Gastrocnemius medialis (tissue), 4 donors: ENCODE results near the gene PCID2. TPM values are rescaled to one million over a fixed set of nuclear protein-coding genes. Genes with fewer than 3 reads are reported as not detected.

Experiments
- ATAC-seq, 2 donors: fragments of 150-250 bp; one replicate each; pipeline ENCODE4 v1.9.1; 2016
- DNase-seq, 2 donors: peaks; one replicate each; pipeline ENCODE4 v3.0.0-alpha.2; 2019
- H3K27ac ChIP-seq, 4 donors: fragments of 200-600 bp; sonication (generic); 1 replicate in 1 of 4; 2 replicates in 3 of 4; pipeline ENCODE4 v1.5.1; 2016 to 2018; ENCODE audit warnings: mild to moderate bottlenecking in 2 of 4, moderate library complexity in 1 of 4
- H3K27me3 ChIP-seq, 3 donors: fragments of 200-600 bp; sonication (generic) in 2 of 3; 1 replicate in 1 of 3; 2 replicates in 2 of 3; pipeline versions ENCODE4 v1.5.1 to v1.6.0; 2016 to 2019; ENCODE audit warnings: mild to moderate bottlenecking in 1 of 3, moderate library complexity in 1 of 3
- H3K36me3 ChIP-seq, 2 donors: fragments of 200-600 bp; sonication (generic) in 1 of 2; one replicate each; pipeline ENCODE4 v1.5.1; 2017 to 2018
- H3K4me1 ChIP-seq, 2 donors: fragments of 200-600 bp; sonication (generic) in 1 of 2; one replicate each; pipeline ENCODE4 v1.5.1; 2016 to 2017; ENCODE audit warnings: mild to moderate bottlenecking in 2 of 2
- H3K4me3 ChIP-seq, 4 donors: fragments of 200-600 bp; sonication (generic) in 3 of 4; 1 replicate in 1 of 4; 2 replicates in 3 of 4; pipeline ENCODE4 v1.5.1; 2016 to 2019; ENCODE audit warnings: mild to moderate bottlenecking in 2 of 4
- H3K9me3 ChIP-seq, 3 donors: fragments of 200-600 bp; sonication (generic) in 2 of 3; 1 replicate in 1 of 3; 2 replicates in 2 of 3; pipeline ENCODE4 v1.5.1; 2016 to 2019
- CTCF ChIP-seq, 5 experiments: fragments of 450-650 bp in 3 of 5; fragments of 200-600 bp in 2 of 5; sonication (generic) in 2 of 5; IDR thresholded peaks in 4 of 5; conservative IDR thresholded peaks in 1 of 5; 1 replicate in 4 of 5; 2 replicates in 1 of 5; pipeline ENCODE4 v1.5.1; 2016 to 2019; ENCODE audit warnings: antibody characterized with exemption in 5 of 5, mild to moderate bottlenecking in 3 of 5, moderate library complexity in 3 of 5
- POLR2A ChIP-seq, 2 donors: fragments of 450-650 bp; IDR thresholded peaks; one replicate each; pipeline ENCODE4 v1.6.1; 2017; ENCODE audit warnings: antibody characterized with exemption in 2 of 2, mild to moderate bottlenecking in 2 of 2, moderate library complexity in 2 of 2
- in situ Hi-C, 4 donors: fragments of 200-750 bp; cut with MboI; loops; one replicate each; pipeline versions ENCODE4 v1.15.0 to v1.8.0; 2017; ENCODE audit warnings: low sequenced_read_pairs in 4 of 4
- intact Hi-C: fragments of 100-400 bp; cut with DNase I; formaldehyde crosslinking; loops from one replicate; pipeline ENCODE4 v1.15.1; 2023; ENCODE audit warnings: low total_unique reads
- total RNA-seq, 4 donors: library from RNA; depleted of rRNA; stranded (reverse); fragments of >200 nt; gene quantifications; one replicate each; pipeline versions ENCODE4 v1.1.0 to v1.2.3, GENCODE V29; 2016

PCID2 gene
- total RNA-seq, 4 donors from 2014 or later = 26.4 to 45.6 (median 28.0) TPM

GRCh38 chr13:113187883-113188665 lies 20.4 kb downstream of the PCID2 start:
- intact Hi-C loops = loop anchor here (1.0 kb wide), 1 partner anchor 34 kb away; no protein-coding TSS in a partner anchor

GRCh38 chr13:113187263-113187669 lies 21.2 kb downstream of the PCID2 start:
- Histone ChIP-seq H3K4me1 (peaks cover 0 to 3% of the 10 kb centered on the region in 2 donors), H3K9me3 (no peaks in the 10 kb centered on the region), H3K27ac (peak overlapping the region; percentile 48 to 78 (median 56)), H3K27me3 (no peaks in the 10 kb centered on the region), H3K4me3 (no peak overlapping the region), H3K36me3 (peaks cover 0 to 57% of the 10 kb centered on the region in 2 donors)
- ATAC-seq = peak; percentile 95 to 99
- no peak for TF ChIP-seq POLR2A (IDR thresholded peaks at IDR 0.05)
- no peak for TF ChIP-seq CTCF (IDR thresholded peaks at IDR 0.05 in 4 of 5, conservative IDR thresholded peaks at IDR 0.05 in 1 of 5)
- in situ Hi-C loops = no loop called here
- DNase-seq = peak; percentile 74 to 93
- intact Hi-C loops = loop anchor here (1.0 kb wide), 1 partner anchor 33 kb away; no protein-coding TSS in a partner anchor

More at GRCh38 chr13:113187883-113188665, 20.4 kb downstream of the PCID2 start:
- Histone ChIP-seq H3K27me3 (no peaks in the 10 kb centered on the region), H3K27ac (peak overlapping the region; percentile 48 to 78 (median 60)), H3K4me3 (no peak overlapping the region), H3K9me3 (no peaks in the 10 kb centered on the region), H3K4me1 (peaks cover 0 to 3% of the 10 kb centered on the region in 2 donors), H3K36me3 (peaks cover 0 to 57% of the 10 kb centered on the region in 2 donors)
- in situ Hi-C loops = no loop called here
- DNase-seq (no peak), ATAC-seq (no peak)
- TF ChIP-seq POLR2A (IDR thresholded peaks at IDR 0.05) (no peak), CTCF (IDR thresholded peaks at IDR 0.05 in 4 of 5, conservative IDR thresholded peaks at IDR 0.05 in 1 of 5) (no peak)

GRCh38 chr13:113186061-113186900 lies 22.2 kb downstream of the PCID2 start:
- DNase-seq (no peak), ATAC-seq (no peak)
- no peaks in the 10 kb centered on the region for H3K9me3 ChIP-seq
- TF ChIP-seq CTCF (IDR thresholded peaks at IDR 0.05 in 4 of 5, conservative IDR thresholded peaks at IDR 0.05 in 1 of 5) = no peak
- TF ChIP-seq POLR2A (IDR thresholded peaks at IDR 0.05) = no peak
- no peaks in the 10 kb centered on the region for H3K27me3 ChIP-seq
- in situ Hi-C loops = no loop called here
- intact Hi-C loops = no loop called here
- H3K4me1 ChIP-seq = peaks cover 0 to 3% of the 10 kb centered on the region in 2 donors
- peaks cover 0 to 56% of the 10 kb centered on the region in 2 donors for H3K36me3 ChIP-seq
- H3K4me3 ChIP-seq = no peak overlapping the region
- H3K27ac ChIP-seq = peak overlapping the region; percentile 47 to 78 (median 56)

- no peaks in the 10 kb centered on the region for H3K27me3 ChIP-seq
- no peaks in the 10 kb centered on the region for H3K9me3 ChIP-seq
- in situ Hi-C loops (no loop called here), intact Hi-C loops (no loop called here)
- H3K4me3 ChIP-seq = no peak overlapping the region
- DNase-seq (no peak), ATAC-seq (no peak)
- no peak overlapping the region for H3K27ac ChIP-seq
- H3K4me1 ChIP-seq = peaks cover 0 to 3% of the 10 kb centered on the region in 2 donors
- peaks cover 2 to 61% of the 10 kb centered on the region in 2 donors for H3K36me3 ChIP-seq
- TF ChIP-seq CTCF (IDR thresholded peaks at IDR 0.05 in 4 of 5, conservative IDR thresholded peaks at IDR 0.05 in 1 of 5) = no peak
- no peak for TF ChIP-seq POLR2A (IDR thresholded peaks at IDR 0.05)
These were observed 23.7 kb downstream of the PCID2 start for GRCh38 chr13:113184568-113185440.
